ENCODE data around the gene MYO3B. TPM values are rescaled to one million over a fixed set of nuclear protein-coding genes. Genes with fewer than 3 reads are reported as not detected.

MYO3B gene
- total RNA-seq, 2 donors from 2014 or later, result 0.05 to 0.32 TPM

DNA sequence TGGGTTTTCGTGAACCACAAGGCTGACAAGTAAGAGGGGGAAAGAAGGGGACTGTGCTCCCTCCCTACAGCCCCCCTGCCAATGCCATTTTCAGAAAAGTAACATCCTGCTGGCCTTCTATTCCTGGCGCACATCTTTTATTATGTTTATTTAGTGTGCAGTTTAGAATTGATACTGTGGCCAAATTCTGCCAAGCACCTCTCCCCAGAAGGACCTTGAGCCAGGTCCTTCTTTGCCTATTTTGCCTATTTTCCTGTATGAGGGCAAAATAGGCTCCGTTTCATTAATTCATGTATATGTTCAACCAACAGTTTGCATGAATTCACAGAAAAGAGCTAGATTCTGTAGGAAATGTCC, 136.0 kb downstream of the MYO3B start:
- no peak for DNase-seq
- H3K9me3 ChIP-seq, result no peaks in the 10 kb centered on the region

DNA sequence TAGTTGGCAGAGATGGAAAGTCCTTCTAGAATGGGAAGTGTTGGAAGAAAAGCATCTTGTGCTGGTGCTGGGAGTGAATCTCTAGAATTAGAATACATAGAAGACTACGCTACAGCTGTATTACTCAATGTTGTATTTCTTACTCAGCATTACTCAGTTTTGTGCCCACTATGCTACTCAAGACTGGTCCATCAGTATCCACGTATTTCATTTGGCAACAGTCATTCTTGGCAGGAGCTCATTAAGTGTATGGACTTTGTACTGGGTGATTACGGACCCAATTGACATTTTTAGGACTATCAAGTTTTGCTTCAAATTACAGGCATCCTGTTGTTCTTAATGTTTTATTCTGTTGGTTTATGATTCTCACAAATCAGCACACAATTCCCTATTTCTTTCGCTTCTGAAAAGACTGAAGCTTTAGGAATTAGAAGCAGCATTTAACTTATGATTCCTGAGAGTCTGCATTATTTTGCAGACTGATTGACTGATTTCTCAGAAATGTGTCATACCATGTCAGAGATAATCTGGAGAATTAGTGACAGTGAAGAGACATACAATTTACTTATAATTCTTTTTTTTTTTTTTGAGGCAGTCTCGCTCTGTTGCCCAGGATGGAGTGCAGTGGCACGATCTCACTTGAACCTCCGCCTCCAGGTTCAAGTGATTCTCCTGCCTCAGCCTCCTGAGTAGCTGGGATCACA, 136.9 kb downstream of the MYO3B start:
- Histone ChIP-seq H3K9me3 (no peaks in the 10 kb centered on the region), H3K4me1 (no peaks in the 10 kb centered on the region), H3K4me3 (no peak overlapping the region), H3K27ac (no peak overlapping the region), H3K27me3 (no peaks in the 10 kb centered on the region), H3K36me3 (no peaks in the 10 kb centered on the region), H3K9ac (ENCODE audit: low read depth in 2 of 2, low read length in 2 of 2) (no peak overlapping the region)
- no peak for DNase-seq
- no peak for TF ChIP-seq CTCF (IDR thresholded peaks at IDR 0.05)
- intact Hi-C loops (cut with DNase I), result no loop called here

More for the DNA sequence above, 136.0 kb downstream of the MYO3B start:
- Histone ChIP-seq H3K4me1 (no peaks in the 10 kb centered on the region), H3K4me3 (no peak overlapping the region), H3K9ac (ENCODE audit: low read depth in 2 of 2, low read length in 2 of 2) (no peak overlapping the region), H3K36me3 (no peaks in the 10 kb centered on the region), H3K27ac (no peak overlapping the region), H3K27me3 (no peaks in the 10 kb centered on the region)
- TF ChIP-seq CTCF (IDR thresholded peaks at IDR 0.05), result no peak
- intact Hi-C loops (cut with DNase I), result no loop called here

- DNase-seq, result no peak
- Histone ChIP-seq H3K27me3 (no peaks in the 10 kb centered on the region), H3K9me3 (no peaks in the 10 kb centered on the region), H3K9ac (ENCODE audit: low read depth in 2 of 2, low read length in 2 of 2) (no peak overlapping the region), H3K4me3 (no peak overlapping the region), H3K36me3 (no peaks in the 10 kb centered on the region), H3K27ac (no peak overlapping the region), H3K4me1 (no peaks in the 10 kb centered on the region)
- intact Hi-C loops (cut with DNase I), result loop anchor here (5.0 kb wide), 1 partner anchor 551 kb away; no protein-coding TSS in a partner anchor
- no peak for TF ChIP-seq CTCF (IDR thresholded peaks at IDR 0.05)
Measured at GRCh38 chr2:170320948-170321347, 143.0 kb downstream of the MYO3B start.

DNA sequence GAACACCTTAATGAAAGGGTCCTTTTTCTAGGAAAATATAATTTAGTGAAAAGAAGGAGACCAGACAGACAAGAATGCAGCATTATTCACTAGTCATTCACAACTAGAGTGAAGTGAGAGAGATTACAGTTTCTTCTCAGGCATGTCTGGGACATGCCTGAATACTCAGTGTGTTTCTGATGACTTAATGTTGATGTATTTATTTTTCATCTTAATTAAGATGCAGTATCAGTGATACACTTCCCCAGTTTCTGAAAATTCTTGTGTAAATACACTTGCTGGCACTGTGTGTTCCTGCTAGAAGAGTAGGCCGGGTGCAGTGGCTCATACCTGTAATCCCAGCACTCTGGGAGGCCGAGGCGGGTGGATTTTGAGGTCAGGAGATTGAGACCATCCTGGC, 143.6 kb downstream of the MYO3B start:
- no peaks in the 10 kb centered on the region for H3K4me1 ChIP-seq
- H3K9me3 ChIP-seq, result no peaks in the 10 kb centered on the region
- H3K27me3 ChIP-seq, result no peaks in the 10 kb centered on the region
- TF ChIP-seq CTCF (IDR thresholded peaks at IDR 0.05), result no peak
- DNase-seq, result no peak
- H3K27ac ChIP-seq, result no peak overlapping the region
- no peak overlapping the region for H3K9ac ChIP-seq (ENCODE audit: low read depth in 2 of 2, low read length in 2 of 2)
- no peak overlapping the region for H3K4me3 ChIP-seq
- intact Hi-C loops (cut with DNase I), result loop anchor here (5.0 kb wide), 1 partner anchor 551 kb away; no protein-coding TSS in a partner anchor
- no peaks in the 10 kb centered on the region for H3K36me3 ChIP-seq

GRCh38 chr2:170322140-170322766, 144.3 kb downstream of the MYO3B start:
- Histone ChIP-seq H3K9ac (ENCODE audit: low read depth in 2 of 2, low read length in 2 of 2) (no peak overlapping the region), H3K9me3 (no peaks in the 10 kb centered on the region), H3K27ac (no peak overlapping the region), H3K4me1 (no peaks in the 10 kb centered on the region), H3K4me3 (no peak overlapping the region), H3K36me3 (no peaks in the 10 kb centered on the region), H3K27me3 (no peaks in the 10 kb centered on the region)
- no peak for DNase-seq
- intact Hi-C loops (cut with DNase I), result loop anchor here (5.0 kb wide), 1 partner anchor 550 kb away; no protein-coding TSS in a partner anchor
- no peak for TF ChIP-seq CTCF (IDR thresholded peaks at IDR 0.05)

Data from colonic mucosa (tissue), 4 donors.